GM23338 (cell line): ENCODE measurements around the gene TRIM37. TPM values are rescaled to one million over a fixed set of nuclear protein-coding genes. Genes with fewer than 3 reads are reported as not detected.

Experiments used
- EZH2phosphoT487 ChIP-seq: fragments of 200-600 bp; sonication (generic); IDR thresholded peaks from one replicate; pipeline ENCODE4 v1.8.1; 2018; ENCODE audit warnings: antibody characterized with exemption; ENCODE audit not compliant: unreplicated experiment
- JUNB ChIP-seq: IDR thresholded peaks from one replicate; pipeline ENCODE4 v1.6.1; 2016; ENCODE audit warnings: antibody characterized with exemption; ENCODE audit not compliant: unreplicated experiment
- POLR2AphosphoS5 ChIP-seq: IDR thresholded peaks from 2 replicates; pipeline ENCODE4 v1.6.1; 2016; ENCODE audit warnings: antibody characterized with exemption, low read depth
- ZNF462 ChIP-seq: fragments of 250-450 bp; sonication (Bioruptor Pico); IDR thresholded peaks from 2 replicates; pipeline ENCODE4 v1.5.0; 2020; ENCODE audit warnings: mild to moderate bottlenecking, moderate library complexity
- polyA plus RNA-seq: library from polyadenylated mRNA; unstranded; fragments of >200 nt; fragmentation: Nextera tagmentation; extraction: Ambion mirVana; gene quantifications from 2 replicates; pipeline ENCODE4 v1.2.1, GENCODE V29; 2016
- total RNA-seq: library from RNA; depleted of rRNA; stranded (reverse); fragments of >200 nt; shearing (Covaris generic); gene quantifications from 2 replicates; pipeline ENCODE4 v1.2.3, GENCODE V29; 2014
- TF ChIP-seq, protein P1 (sequence below): IDR thresholded peaks from one replicate; pipeline ENCODE4 v1.6.1; 2018; ENCODE audit warnings: antibody characterized with exemption; ENCODE audit not compliant: unreplicated experiment

Gene TRIM37
- total and polyA plus RNA-seq, 2 experiments from 2014 or later, result 61.1 to 71.2 TPM

DNA sequence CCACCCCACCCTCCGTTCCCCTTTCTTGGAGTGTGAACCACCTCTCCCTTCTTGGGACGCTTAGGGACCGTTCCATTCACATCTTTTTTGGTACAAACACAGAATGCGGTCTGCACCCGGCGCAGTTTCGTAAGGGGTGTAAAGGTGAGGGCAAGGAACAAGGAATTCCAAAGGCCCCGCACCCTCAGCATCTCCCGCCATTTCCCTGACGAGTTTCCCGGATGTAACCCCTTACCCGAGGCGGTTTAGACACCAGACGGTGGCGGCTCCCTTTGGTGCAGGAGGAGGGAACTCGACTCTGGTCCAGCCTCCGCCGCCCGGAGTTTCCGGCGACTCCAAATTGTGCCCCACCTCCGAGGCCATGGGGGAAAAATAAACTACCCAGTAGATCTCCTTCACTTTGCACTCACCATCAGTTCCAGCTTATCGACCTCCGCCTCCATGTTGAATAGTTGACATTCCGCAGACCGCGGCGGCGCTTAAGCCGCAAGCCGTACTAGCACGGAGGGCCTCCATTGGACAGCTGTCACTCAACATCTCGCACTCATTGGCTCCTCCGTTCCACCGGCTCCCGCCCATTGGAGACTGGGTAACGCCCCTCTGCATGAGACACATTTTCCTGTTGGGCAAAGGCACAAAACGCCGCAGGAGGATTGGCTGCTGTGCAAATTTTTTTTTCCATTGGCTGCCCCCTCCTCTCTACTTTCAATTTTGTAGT, 48.2 kb upstream of the TRIM37 start, which contains the start of gene SKA2 (continued):
- TF ChIP-seq ZNF462 (CRISPR knock-in tag), result no peak
- no peak for TF ChIP-seq JUNB
- TF ChIP-seq POLR2AphosphoS5, result peak; percentile 69
- TF ChIP-seq EZH2phosphoT487, result no peak
- TF ChIP-seq, protein P1, sequence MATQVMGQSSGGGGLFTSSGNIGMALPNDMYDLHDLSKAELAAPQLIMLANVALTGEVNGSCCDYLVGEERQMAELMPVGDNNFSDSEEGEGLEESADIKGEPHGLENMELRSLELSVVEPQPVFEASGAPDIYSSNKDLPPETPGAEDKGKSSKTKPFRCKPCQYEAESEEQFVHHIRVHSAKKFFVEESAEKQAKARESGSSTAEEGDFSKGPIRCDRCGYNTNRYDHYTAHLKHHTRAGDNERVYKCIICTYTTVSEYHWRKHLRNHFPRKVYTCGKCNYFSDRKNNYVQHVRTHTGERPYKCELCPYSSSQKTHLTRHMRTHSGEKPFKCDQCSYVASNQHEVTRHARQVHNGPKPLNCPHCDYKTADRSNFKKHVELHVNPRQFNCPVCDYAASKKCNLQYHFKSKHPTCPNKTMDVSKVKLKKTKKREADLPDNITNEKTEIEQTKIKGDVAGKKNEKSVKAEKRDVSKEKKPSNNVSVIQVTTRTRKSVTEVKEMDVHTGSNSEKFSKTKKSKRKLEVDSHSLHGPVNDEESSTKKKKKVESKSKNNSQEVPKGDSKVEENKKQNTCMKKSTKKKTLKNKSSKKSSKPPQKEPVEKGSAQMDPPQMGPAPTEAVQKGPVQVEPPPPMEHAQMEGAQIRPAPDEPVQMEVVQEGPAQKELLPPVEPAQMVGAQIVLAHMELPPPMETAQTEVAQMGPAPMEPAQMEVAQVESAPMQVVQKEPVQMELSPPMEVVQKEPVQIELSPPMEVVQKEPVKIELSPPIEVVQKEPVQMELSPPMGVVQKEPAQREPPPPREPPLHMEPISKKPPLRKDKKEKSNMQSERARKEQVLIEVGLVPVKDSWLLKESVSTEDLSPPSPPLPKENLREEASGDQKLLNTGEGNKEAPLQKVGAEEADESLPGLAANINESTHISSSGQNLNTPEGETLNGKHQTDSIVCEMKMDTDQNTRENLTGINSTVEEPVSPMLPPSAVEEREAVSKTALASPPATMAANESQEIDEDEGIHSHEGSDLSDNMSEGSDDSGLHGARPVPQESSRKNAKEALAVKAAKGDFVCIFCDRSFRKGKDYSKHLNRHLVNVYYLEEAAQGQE, result peak; percentile 11
